Dermis microvascular lymphatic vessel endothelial cell (primary cell): Measurements from ENCODE around the gene UCMA. TPM values are rescaled to one million over a fixed set of nuclear protein-coding genes. Genes with fewer than 3 reads are reported as not detected.
"Not testable (repeated sequence)": the region's sequence is repeated elsewhere in the genome, so short reads cannot be mapped to it uniquely, and the experiment has no call there.

Experiments used
- DNase-seq, 2 donors: peaks; one replicate each; pipeline versions ENCODE4 v3.0.0 to v3.0.0-alpha.2; 2010; ENCODE audit warnings: low read depth in 2 of 2
- total RNA-seq: library from RNA; depleted of rRNA; stranded (reverse); fragments of >200 nt; gene quantifications from 2 replicates; pipeline ENCODE4 v1.2.1, GENCODE V29; 2014

Gene UCMA, protein sequence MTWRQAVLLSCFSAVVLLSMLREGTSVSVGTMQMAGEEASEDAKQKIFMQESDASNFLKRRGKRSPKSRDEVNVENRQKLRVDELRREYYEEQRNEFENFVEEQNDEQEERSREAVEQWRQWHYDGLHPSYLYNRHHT
- total RNA-seq: not detected in 2 replicates

GRCh38 chr10:13234172-13234571 lies at the start of gene UCMA:
UCMA (minus strand) TSS chr10:13234374; CDS start chr10:13234258, 116 bp downstream.
- no peak for DNase-seq

DNA sequence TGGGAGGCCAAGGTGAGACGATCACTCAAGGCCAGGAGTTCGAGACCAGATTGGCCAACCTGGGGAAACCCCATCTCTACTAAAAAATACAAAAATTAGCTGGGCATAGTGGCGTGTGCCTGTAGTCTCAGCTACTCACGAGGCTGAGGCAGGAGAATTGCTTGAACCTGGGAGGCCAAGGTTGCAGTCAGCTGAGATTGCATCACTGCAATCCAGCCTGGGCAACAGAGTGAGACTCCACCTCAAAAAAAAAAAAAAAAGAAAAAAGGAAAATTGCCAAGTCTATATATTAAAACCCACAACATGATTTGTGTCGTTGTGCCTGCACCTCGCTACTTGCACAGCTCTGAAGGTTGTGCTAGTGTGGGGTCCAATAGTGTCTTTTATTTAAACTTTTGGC lies 48.2 kb upstream of the UCMA start:
- not testable (repeated sequence) for DNase-seq

DNA sequence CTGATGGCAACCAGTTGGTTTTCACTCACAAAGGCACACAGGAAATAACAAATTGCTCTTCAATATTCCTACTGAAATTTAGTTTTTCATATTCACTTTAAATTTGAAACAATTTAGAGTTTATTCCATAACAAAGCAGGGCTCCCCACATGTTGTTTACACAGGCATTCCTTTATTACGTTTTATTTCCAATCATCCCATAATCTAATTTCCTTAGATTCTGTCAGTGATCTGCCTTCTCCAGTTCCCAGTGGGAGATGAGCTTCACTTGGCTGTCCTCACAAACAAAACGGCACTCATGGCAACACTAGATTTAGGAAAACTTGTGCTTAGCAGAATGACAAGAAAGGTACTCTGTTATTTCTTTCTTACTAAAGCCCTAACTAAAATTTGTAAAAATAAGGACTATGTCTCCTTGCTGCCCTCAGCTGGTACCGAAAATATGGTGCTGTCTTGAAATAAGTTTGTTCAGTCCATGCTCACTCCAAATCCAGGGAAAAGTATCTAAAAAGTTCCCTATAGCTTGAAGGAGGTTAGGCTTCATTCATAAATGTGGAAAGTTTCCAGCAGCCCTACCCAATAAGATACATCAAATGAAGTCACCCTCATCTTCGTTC lies 42.7 kb upstream of the UCMA start:
- DNase-seq: peak; percentile 11 to 18

- DNase-seq: not testable (repeated sequence)
Measured at GRCh38 chr10:13276146-13276545, 42.0 kb upstream of the UCMA start.

- no peak for DNase-seq
Measured at GRCh38 chr10:13272164-13272571, 38.0 kb upstream of the UCMA start.

DNA sequence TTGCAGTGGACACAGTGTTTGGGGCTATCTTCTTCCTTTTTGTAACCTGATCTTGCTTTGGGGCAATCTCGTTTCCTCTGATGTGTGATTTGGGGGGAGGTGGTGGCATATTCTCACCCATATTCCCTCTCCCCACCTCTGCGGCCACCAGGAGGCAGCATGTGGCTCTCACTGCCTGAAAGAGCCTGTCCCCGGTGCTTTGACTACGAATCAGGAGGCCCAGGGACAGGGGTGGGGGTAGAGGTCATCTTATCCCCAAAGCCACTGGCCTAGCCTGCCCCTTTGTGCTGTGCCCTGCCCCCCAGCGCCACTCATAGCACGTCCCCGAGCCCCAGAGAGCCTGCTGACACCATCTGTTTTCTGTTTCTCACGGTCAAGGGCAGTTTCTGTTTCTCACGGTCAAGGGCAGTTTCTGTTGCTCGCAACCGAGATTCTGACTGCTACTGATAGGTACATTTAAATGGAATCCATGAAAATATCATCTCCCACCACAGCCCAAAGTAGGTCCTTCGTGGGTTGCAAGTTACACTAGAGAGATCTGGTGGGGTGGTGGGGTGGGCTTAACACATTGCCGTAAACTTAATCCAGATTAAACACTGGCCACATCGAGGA lies 37.5 kb upstream of the UCMA start:
- DNase-seq: peak in 1 of 2 donors; percentile 37

- DNase-seq: no peak
Measured at GRCh38 chr10:13270877-13271551, 36.8 kb upstream of the UCMA start.

DNA sequence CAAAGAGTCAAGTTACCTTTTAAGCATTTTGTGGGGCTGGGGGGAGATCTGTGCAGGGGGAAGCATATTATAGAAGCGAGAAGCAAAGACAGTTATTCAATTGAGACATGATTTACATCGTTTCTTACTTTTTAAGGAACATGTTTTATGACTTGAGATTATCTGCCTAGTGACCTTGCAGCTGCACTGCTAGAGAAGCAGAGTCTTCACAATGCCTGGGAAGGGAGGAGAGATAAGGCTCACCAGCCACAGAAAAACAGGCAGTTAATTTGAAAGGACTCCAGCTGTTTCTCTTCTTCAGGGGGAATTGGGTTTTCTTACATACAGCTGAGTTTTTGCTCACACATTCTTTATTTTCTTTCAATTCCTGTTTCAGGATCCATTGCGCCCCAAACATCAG lies 34.7 kb upstream of the UCMA start:
- no peak for DNase-seq

- DNase-seq: no peak
Measured at GRCh38 chr10:13268310-13268709, 34.1 kb upstream of the UCMA start.

DNA sequence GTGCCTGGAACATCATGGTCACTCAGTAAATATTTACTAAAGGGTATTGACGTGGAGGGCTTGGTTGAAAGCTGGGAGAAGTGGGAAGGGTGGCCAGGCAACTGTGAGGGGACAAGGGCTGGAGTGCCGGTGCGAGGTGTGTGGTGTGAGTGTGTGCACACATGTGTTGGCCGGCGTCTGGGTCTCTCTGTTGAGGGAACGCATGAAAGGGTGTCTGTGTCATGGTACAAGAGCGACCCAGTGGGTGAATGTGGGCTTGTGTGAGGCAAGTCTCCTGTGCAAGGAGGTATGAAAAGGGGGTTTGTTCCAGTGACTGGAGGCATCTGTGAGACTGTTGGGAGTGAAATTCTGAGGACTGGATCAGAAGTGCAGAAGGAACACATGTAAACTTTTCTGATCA lies 29.4 kb upstream of the UCMA start:
- no peak for DNase-seq

DNA sequence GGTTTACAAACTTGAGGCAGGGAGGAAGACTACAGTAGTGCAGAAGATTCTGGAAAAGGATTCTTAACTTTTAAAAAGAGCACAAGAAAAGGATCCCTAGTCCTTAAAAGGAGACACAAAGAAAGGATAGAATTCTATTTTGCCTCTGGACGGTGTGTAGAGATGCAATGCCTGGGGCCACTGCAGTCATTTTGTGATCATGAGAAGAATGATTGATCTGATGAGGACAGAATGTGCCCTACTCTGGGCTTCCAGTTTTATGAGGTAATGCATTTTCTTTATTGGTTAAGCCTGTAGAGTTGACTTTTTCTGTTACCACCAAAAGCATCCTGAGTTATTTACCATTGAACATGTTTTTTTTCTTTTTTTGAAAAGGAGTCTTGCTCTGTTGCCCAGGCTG lies 28.3 kb upstream of the UCMA start:
- no peak for DNase-seq

- DNase-seq: no peak
Measured at GRCh38 chr10:13257621-13258140, 23.5 kb upstream of the UCMA start.

- DNase-seq: no peak
Measured at GRCh38 chr10:13256627-13257026, 22.5 kb upstream of the UCMA start.

DNA sequence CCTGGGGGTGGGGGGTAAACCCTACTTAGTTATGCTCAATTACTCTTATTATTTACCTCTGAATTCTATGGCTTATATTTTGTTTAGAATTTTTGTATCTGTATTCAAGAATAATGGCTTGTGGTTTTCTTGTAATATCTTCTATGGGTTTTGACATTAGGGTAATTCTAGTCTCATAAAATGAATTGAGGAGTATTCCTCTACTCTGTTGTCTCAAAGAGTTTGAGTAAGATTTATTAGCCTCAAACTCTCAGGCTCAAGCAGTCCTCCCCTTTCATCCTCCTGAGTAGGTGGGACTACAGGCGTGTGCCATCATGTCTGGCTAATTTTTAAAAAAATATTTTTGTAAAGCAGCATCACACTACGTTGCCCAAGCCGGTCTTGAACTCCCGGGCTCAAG lies 19.6 kb upstream of the UCMA start:
- DNase-seq: no peak

GRCh38 chr10:13247784-13248183 lies 13.6 kb upstream of the UCMA start:
- DNase-seq: no peak

DNA sequence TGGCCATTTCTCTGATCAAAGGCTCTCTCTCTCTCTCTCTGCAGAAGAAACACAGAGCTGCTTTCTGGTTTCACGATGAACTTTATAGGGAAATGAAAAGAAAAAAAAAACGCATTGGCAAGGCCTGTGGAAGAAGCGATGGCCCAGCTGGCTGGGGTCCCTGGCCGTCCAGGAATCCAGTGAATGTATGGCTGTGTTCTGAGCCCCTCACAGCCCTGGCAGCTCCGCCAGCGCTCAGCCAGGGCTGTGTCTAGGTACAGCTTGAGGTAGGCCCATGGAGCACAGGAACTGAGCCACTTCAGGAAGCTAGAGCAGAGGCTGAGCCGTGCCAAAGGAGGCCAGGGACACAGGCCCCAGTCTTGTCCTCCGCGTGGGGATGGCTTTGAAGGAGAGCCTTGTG lies 13.1 kb upstream of the UCMA start:
- no peak for DNase-seq

- DNase-seq: not testable (repeated sequence)
Measured at GRCh38 chr10:13242260-13242659, 8.1 kb upstream of the UCMA start.

DNA sequence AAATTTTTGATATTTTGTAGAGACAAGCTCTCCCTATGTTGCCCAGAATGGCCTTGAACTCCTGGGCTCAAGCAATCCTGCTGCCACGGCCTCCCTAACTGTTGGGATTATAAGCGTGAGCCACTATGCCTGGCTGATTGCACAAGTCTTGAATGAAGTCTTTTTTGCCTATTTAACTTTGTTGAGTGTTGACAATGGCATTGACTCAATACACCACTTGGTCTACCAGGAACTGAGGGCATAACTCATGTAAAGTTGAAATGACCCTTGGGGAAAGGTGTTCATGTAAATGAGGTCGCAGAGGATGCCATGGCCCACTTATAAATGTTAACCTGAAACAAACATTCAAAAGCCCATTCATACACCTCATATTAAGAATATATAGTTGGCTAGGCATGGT lies 7.4 kb upstream of the UCMA start:
- DNase-seq: no peak

DNA sequence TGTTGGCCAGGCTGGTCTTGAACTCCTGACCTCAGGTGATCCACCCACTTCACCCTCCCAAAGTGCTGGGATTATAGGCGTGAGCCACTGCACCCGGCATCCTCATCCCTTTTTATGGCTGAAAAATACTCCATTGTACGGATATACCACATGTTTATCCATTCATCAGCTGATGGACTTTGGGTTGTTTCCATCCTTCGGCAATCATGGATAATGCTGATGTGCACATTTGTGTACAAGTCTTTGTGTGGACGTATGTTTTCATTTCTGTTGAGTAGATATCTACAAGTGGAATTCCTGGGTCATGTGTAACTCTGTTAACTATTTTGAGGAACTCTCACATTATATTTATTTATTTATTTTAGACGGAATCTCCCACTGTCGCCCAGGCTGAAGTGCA lies 5.7 kb upstream of the UCMA start:
- no peak for DNase-seq

DNA sequence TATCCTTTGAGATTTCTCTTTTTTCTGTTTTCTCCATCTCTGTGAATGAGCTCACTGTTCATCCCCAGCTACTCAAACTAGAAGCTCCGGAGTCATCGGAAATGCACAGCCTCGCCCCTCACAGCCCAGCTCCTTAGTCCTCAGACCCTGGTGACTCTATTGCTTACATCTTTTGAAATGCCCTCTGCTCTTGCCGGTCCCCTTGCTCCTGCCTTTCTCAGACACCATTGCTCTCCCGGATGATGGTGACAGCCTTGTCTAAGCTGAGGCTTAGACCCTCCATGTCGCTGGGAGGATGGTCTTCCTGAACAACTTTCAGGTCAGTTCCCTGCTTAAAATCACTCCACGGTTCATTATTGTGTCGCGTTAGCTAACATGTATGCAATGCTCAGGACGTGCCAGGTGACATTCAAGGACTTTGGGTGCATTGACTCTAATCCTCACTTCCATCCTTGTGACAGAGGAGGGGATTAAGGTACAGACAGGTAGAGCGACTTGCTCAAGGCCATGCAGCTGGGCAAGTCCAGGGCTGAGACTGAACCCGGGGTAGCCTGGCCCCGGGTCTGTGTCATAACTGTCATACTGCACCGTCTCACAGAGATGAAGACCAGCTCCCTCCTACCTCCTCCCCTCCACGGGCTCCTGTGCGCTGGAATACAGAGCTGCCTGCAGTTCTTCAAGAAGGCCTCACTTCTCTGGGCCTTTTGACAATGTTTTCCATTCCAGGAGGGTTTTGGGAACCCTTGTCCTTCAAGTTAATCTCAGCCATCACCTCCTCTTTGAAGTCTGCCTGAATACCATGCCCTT lies 4.3 kb upstream of the UCMA start:
- no peak for DNase-seq

- DNase-seq: no peak
Measured at GRCh38 chr10:13236638-13237037, 2.5 kb upstream of the UCMA start.

DNA sequence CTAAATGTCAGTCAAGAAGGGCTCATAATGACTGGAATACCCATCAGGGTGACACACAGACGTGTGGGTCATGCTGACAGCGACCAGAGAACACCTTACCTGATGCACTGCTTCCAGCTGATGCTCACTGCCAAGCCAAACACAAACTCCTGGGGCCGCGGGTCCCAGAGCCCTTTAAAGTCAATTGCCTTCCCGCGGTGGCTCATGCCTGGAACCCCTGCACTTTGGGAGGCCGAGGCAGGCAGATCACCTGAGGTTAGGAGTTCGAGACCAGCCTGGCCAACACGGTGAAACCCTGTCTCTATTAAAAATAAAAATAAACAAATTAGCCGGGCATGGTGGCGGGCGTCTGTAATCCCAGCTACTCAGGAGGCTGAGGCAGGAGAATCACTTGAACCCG lies 562 bp upstream of the UCMA start:
- not testable (repeated sequence) for DNase-seq
